Suppressor macrophage treated with lipopolysaccharide for 4 hours (primary cell): ENCODE results near the gene PSPH.
"Not testable (repeated sequence)": the region's sequence is repeated elsewhere in the genome, so short reads cannot be mapped to it uniquely, and the experiment has no call there.

Experiments used
- DNase-seq: peaks from one replicate; pipeline ENCODE4 v3.0.0-alpha.2; 2020

Gene PSPH

DNA sequence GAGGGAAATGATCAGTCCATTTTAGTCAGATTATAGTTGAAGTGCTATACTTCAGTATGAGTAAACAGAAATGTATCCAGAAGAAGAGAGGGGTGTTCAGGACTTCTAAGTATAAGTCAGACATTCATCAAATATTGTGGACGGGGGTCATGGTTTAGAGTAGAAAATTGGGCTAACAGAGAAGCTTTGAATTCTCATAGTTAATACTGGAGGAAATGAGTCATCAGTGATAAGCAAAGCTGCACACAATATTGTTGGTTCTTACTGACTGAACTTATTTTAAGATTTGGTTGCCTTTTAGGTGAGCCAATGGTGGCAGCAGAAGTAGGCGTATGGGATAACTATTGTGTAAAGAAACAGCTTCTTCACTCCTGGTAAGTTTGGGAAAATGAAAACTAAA is 11.1 kb upstream of the PSPH start:
- DNase-seq = peak; percentile 28

DNA sequence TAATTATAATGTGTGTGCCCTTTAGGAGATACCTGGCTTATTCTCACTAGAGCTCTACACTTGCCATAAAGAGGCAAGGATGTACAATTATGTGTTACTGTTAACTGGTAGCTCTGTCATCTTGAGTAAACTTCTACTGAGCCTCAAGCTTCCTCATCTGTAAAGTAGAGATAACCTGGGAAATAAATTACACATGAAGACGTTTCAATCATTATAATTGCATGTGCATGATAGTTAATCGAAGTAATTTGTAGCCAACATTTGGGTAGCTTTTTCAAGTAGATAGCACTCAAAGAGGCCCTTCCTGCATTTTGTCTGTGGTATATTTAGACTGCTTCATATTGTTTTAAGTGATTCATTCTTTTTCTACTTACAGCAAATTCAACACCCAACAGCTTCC is 2.7 kb upstream of the PSPH start:
- no peak for DNase-seq

DNA sequence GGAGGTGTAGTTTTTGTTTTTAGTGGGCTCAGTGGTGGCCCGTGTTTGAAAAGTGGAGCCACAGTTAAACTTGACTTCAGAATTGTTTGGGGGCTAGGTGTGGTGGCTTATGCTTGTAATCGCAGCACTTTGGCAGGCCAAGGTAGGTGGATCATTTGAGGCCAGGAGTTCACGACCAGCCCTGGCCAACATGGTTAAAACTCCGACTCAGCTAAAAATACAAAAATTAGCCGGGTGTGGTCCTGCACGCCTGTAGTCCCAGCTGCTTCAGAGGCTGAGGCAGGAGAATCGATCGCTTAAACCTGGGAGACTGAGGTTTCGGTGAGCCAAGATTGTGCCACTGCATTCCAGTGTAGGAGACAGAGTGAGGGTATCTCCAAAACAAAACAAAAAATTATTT is 2.1 kb upstream of the PSPH start:
- DNase-seq = no peak

DNA sequence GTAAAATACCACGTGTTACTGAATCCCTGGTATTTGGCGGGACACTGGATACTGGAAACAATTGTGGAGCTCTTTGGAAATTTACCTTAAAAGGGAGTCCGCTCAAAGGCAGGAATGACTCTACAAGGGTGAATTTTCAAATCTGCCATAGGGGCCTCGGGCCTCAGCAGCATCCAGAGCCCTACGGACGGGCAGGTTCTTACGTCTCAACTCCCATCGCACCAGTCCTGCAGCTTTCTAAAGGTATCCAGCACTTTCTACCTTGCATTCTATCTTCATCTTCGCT is 248 bp downstream of the PSPH start:
- DNase-seq = no peak

DNA sequence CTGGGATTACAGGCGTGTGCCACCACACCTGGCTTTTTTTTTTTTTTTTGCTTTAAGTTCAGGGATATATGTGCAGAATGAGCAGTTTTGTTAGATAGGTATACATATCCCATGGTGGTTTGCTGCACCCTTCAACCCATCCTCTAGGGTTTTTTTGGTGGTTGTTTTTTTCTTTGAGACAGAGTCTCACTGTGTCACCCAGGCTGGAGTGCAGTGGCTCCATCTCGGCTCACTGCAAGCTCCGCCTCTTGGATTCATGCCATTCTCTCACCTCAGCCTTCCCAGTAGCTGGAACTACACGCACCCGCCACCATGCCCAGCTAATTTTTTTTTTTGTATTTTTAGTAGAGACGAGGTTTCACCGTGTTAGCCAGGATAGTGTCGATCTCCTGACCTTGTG is 2.5 kb downstream of the PSPH start:
- DNase-seq = not testable (repeated sequence)

DNA sequence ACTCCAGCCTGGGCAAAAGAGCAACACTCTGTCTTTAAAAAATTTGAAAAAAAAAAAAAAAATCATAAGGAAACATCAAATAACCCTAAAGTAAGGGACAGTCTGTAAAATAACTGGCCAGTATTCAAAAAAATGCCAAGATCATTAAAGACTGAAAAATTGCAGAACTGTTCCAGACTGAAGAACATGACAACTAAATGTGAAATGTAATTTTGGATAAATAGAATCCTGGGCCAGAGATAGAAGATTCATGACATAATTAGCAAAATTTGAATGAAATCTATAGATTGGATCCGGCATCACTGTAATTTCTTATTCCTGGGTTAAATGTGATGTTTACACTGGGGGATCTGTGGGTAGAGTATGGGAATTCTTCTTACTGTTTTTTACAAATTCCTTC is 3.0 kb downstream of the PSPH start:
- DNase-seq = no peak

DNA sequence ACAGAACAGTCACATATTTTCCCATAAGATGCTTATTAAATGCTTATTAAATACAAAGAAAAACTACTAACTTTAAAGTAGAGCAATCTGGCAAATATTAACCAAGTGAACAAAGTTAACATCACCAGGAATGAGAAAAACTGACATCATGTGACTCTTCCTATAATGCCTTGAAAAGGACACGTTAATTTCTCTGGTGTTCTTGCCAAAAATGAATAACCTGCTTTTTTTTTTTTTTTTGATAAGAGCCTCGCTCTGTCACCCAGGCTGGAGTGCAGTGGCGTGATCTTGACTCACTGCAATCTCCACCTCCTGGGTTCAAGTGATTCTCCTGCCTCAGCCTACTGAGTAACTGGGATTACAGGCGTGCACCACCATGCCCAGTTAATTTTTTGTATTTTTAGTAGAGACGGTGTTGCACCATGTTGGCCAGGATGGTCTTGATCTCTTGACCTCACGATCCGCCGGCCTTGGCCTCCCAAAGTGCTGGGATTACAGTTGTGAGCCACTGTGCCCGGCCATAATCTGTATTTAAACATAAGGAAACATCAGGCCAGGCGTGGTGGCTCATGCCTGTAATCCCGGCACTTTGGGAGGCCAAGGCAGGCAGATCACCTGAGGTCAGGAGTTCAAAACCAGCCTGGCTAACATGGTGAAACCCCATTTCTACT is 3.7 kb downstream of the PSPH start:
- not testable (repeated sequence) for DNase-seq

DNA sequence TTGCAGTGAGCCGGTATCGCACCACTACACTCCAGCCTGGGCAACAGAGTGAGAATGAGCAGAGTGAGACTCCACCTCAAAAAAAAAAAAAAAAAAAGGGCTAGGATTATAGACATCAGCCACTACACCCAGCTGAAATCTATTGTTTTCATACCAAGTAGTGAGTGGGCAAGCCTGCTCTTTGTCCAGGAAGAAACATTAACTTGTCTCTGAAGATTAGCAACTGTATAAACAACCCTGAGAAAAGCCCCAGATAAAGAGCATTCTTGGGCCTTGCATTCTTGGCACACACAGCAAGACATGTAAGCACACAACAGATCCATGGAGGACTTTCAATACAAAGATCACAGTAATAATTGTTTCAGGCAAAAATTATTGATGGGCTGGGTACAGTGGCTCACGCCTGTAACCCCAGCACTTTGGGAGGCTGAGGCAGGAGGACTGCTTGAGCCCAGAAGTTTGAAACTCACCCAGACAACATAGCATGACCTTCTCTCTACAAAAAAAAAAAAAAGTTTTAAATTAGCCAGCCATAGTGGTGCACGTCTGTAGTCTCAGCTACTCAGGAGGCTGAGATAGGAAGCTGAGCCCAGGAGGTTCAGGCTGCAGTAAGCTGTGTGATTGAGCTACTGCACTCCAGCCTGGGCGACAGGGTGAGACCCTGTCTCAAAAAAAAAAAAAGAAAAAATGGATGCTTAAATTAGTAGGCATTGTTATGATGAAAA is 4.4 kb downstream of the PSPH start:
- DNase-seq = no peak

DNA sequence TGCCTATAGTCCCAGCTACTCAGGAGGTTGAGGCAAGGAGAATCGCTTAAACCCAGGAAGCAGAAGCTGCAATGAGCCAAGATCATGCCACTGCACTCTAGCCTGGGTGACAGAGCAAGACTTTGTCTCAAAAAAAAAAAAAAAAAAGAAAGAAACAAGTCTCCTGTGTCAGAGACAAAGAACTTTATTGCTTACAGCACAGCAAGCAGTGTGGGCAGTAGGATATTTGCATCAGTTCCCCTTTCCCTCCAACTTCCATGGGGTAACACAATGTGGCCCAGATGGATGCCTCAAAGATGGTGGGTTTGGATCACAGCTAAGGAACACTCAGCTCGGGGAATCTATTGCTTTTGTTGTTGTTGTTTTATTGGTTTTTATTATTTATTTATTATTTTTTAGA is 5.5 kb downstream of the PSPH start:
- peak; percentile 38 for DNase-seq

DNA sequence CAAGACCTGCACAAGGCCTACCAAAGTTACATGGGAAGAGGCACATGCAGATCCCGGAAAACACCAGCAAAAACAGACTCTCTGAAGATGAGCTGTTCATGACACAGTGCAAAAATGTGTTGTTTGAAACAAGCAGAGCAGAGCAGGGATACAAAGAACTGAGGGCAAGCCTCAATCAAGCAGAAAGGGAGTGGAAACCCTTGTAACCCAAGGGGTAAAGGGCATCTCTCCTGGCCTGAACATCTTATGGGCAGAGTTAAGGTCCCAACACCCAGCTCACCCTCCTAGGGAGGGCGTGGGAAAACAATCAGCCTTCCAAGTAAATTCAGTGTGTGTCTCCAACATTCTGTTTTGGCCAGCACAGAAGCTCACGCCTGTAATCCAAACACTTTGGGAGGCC is 10.5 kb downstream of the PSPH start:
- no peak for DNase-seq

DNA sequence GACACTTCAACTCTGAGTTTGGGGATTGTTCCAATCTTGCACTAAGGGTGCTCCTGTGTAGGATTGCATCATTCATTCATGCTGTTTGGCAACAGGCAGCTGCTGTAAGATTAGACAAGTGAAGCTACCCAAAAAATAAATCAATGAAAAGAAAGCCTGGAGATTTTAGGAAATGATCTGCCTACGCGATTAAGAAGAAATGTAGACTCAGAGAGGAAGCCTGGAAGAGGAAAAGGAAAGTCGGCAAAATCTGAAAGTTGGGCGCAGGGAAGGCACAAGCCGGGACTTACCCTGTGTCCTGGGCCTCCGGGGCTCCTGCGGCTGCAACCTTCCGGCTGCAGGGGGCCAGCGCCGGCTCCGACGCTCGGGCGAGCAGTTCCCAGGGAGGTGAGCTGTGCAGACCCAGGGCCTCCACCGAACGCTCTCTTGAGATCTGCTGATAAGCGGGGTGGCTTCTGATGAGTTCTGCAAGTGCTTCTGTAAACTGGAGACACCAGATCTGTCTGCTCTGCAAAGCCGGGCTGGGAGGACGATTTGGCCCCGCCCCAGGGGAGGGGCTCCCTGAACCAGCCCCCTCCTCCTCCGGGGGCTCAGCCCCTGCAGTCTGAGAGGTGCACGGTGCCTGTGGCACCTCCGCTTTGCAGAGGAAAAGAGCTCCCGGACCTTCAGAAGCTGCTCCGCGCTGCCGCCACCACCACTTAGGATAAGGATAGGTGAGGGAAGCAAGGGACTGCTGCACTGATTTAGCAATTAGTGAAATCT is 17.4 kb downstream of the PSPH start:
- peak; percentile 59 for DNase-seq

DNA sequence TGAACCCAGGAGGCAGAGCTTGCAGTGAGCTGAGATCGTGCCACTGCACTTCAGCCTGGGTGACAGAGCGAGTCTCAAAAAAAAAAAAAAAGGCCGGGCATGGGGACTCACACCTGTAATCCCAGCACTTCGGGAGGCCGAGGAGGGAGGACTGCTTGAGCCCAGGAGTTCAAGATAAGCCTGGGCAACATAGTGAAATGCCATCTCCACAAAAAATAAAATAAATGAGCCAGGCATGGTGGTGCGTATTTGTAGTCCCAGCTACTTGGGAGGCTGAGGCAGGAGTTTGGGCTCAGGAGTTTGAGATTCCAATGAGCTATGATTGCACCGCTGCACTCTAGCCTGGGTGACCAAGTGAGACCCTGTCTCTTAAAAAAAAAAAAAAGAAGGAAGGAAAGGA is 18.7 kb downstream of the PSPH start:
- DNase-seq = not testable (repeated sequence)

DNA sequence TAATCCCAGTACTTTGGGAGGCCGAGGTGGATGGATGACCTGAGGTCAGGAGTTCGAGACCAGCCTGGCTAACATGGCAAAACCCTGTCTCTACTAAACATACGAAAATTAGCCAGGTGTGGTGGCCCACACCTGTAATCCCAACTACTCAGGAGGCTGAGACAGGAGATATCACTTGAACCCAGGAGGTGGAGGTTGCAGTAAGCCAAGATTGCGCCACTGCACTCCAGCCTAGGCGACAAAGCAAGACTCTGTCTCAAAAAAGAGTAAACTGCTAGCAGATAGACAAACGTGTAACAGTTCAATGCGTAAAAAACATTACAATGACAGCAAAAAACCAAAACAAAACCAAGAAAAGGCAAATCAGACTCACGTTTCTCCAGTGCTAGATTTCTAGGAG is 19.7 kb downstream of the PSPH start:
- DNase-seq = not testable (repeated sequence)

DNA sequence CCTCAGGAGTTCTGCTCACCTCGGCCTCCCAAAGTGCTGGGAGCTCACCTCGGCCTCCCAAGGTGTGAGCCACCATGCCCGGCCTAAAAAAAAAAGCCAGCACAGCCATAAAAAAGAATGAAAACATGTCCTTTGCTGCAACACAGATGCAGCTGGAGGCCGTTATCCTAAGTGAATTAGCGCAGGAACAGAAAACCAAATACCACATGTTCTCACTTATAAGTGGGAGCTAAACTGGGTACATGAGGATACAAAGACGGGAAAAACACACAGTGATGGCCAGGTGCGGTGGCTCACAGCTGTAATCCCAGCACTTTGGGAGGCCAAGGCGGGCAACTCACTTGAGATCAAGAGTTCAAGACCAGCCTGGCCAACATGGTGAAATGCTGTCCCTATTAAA is 20.9 kb downstream of the PSPH start:
- DNase-seq = no peak

DNA sequence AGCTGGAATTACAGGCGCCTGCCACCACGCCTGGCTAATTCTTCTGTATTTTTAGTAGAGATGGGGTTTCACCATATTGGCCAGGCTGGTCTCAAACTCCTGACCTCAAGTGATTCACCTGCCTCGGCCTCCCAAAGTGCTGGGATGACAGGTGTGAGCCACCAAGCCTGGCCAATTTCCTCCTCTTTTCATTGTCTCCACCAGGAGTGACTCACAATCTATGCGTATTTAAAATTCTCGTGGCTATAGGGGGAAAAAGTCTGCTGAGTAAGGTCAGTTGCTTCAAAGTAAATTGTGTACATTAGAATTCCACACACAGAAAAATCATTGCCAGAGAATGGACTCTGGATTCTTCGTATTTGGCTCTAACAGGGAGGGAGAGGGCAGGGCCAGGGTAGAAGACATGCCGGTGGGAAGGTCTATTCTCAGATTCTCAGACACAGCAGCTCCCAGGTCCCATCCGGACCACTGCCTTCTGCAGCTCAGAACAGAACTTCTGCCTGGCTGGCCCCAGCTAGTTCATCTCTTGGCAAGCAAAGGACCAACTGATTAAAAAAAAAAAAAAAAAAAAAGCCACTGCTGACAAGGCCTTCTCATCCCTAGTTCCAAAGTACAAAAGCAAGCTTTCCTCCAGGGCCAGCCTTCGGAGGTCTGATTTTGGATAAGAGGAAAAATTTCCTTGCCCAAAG is 22.2 kb downstream of the PSPH start:
- DNase-seq = no peak

DNA sequence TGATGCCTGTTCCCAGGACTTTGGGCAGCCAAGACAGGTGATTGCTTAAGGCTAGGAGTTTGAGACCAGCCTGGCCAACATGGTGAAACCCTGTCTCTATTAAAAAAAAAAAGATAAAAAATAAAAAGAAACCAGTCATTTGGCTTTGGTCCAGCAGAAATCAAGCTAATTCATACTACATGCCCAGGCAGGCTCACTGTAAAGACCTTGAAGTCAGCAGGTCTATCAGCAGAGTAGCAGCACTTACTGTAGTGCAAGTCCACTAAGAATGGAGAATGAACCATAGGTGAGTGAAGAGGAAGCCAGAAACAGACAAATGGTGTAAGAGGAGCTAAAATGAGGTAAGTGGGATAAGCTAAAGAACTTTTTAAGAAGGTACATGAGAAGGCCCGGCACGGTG is 24.7 kb downstream of the PSPH start:
- DNase-seq = no peak

DNA sequence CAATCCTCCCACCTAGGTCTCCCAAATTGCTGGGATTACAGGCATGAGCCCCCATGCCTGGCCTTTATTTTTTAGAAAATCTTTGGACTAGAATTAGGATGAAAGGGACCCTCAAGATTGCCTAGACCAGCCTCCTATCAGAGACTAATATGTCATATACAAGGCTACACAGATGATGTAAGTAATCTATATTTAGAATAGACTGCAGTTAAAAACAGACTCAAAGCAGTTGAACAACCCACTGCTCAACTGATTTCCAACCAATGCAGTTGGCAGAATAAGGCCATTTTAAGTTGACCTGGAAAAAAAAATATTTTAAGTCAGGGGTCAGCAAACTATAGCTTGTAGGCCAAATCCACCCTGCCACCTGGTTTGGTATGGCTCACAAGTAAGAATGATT is 27.7 kb downstream of the PSPH start:
- DNase-seq = no peak

DNA sequence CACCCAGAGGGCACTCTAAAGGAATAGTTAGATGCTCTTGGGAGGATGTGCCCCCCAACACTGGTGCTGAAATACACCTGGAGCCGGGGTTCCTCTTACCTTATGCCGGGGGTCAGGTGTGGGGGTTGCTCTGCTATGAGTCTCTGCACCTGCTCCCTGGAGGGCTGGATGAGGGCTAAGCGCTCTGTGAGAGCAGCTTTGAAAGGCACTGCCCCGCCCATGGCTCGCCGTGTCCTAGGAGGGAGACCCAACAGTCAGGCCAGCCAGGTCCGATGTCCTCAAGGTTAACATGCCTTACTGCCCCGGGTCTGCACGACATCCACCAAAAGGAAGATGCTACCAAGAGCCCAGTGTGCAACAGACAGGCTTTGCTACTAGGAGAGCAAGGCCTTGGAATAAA is 31.7 kb downstream of the PSPH start:
- DNase-seq = no peak

DNA sequence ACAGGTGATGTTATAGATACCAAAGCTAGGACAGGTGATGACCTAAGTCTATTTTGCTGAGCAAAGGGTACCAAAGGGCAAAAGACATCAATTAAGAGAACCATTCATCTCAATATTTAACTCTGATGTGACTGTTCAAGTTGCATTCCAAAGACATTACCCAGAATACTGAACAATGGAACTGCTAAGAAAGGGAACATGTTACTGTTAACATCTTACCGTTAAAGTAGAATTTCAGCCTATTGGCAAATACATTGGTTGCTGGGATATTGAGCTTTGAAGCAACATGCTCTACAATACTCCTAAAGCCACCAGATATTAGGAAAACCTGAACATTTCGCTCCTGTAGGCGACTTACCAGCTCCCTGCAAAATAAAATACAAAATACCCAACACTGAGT is 34.2 kb downstream of the PSPH start:
- not testable (repeated sequence) for DNase-seq

DNA sequence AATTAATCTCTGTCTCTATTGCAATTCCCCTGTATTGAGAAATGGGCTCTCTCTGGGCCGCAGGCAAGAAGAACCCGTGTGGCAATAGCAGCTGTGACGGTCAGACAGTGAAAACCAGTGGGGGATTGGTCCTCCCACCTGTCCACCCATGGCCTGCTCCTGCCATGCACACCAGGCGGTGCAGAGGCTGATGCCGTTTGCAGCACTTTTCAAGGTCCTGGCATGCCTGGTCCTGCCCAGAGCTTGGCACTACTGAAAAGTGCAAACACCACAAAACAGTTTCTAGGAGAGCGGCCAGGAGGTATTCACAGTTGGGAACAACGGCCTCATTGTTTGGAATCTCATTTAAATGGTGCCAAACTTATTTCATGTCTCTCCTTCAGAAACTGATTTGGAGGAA is 41.5 kb downstream of the PSPH start:
- no peak for DNase-seq

DNA sequence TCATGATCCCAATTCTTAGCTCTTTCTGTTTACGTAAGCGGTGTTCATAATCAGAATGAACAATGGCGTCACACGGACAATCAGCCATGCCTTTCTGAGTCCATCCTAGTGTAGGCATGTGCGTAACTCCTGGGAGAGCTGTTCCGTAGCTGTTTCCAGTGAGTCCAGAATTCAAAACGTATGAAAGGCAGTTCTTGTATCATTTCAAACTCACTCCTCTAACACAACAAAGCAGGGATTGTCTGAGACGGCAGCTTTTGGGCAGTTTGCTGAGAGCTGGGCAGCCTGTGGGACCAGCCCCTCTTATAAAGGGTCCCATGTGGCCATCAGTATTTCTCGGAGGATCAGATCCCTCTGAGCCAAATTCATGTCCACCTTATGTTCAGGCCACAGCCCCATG is 43.4 kb downstream of the PSPH start:
- DNase-seq = no peak

DNA sequence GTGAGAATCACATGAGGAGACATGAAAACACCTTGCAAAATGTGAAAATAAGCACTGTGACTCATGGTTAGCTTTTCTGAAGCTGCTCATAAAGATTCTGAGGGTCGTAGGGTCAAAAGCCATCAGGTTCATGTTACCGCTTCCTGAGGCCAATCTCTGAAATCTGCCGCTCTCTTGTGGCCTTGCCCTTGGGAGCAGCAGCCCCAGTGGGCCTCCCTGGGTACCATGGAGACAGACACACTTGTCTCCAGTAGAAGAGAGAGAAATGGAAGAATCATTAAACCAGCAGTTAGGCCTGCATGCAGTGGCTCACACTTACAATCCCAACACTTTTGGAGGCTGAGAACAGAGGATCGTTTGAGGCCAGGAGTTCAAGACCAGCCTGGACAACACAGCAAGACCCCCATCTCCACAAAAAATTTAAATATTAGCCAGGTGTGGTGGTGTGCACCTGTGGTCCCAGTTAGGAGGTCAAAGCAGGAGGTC is 44.0 kb downstream of the PSPH start:
- DNase-seq = no peak

DNA sequence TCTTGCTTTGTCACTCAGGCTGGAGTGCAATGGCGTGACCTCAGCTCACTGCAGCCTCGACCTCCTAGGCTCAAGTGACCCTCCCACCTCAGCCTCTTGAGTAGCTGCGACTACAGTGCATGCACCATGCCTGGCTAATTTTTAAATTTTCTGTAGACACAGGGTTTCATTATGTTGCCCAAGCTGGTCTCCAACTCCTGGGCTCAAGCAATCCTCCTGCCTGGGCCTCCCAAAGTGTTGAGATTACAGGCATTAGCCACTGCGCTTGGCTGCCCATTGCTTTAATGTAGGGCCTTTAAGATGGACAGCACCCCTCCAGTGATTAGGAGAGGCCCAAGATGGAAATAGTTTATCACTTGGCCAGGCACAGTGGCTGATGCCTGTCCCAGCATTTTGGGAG is 47.5 kb downstream of the PSPH start:
- DNase-seq = no peak
